NCI-H345 (cell line): ENCODE measurements around the gene ABLIM2.
"Not testable (repeated sequence)": the region's sequence is repeated elsewhere in the genome, so short reads cannot be mapped to it uniquely, and the experiment has no call there.

Experiments
- DNase-seq: peaks from one replicate; lab custom pipeline; 2025; lab: John Stamatoyannopoulos, UW

Gene ABLIM2

GRCh38 chr4:7932287-7932686, 226.3 kb downstream of the ABLIM2 start:
- no peak for DNase-seq

DNA sequence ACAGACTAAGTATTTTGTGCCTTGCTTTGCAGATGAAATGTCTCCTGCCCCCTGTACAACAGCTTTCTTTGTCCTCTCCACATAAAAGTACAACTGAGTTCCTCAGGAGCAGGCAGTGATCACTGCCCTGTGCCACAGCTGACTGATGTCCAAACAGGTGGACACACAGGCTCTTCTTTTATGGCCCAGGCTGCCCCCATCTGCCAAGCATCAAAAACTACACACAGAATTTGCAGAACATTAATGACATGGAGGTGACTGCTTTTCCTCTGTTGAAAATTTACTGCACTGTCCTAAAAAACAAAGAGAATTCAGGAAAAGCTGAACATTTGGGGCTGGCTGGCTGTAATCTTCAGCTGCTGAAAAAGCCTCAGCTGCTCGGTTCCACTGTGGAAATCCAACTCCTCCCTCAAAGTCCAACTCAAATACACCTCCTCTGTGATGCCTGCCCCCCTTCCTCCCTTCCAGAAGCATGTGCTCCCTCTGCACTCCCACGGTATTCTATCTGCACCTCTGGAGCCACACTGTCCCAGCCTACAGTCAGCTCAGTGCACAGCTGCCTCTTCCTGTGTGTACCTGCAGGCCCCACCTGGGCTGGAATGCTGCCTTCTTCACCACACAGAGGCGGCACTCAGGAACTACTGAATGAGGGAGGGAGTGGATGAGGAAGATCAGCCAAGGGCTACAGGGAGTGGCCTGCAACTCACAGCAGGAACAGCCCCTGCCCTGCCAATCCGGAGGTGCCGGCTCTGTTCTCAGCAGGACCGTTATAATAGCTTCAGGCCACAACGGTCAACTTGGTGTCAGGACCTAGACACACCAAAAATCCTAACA, 229.3 kb downstream of the ABLIM2 start:
- no peak for DNase-seq

DNA sequence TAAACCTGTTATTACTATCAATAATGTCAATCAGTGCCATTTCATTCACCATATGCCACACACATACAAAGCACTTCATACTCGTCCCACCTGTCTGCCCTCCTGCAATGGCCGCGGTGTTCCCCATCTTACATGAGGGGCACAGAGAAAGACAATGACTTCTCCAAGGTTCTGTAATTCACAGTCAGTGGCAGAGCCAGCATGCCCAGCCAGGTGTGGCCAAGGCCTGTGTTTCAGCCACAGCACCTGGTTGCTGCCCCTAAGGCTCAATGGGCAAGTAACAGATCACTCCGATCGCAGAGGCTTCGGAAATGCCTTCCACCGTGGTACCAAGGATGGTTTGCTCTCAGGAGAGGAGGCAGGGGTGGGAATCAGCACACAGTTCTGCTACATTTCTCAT, 229.9 kb downstream of the ABLIM2 start:
- no peak for DNase-seq

- no peak for DNase-seq
Measured at GRCh38 chr4:7926822-7927221, 231.8 kb downstream of the ABLIM2 start.

GRCh38 chr4:7924570-7924969, 234.0 kb downstream of the ABLIM2 start:
- DNase-seq = no peak

DNA sequence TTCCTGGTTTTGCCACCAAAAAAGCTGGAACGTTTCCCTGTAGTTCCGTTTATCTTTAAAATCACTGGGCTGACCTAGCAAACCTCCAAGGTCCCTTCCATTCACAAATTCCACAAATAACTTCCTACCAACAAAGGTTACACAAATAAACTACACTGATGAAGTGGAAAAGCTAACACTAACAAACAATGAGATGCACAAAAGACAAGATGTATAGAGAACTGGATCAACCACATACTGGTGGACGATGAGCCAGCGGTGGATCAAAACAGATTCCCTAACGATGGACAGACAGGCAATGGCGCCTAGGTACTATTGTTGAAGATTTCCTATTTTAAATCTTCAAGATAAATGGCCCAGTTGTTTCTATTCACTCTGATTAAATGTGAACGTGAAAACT, 234.4 kb downstream of the ABLIM2 start:
- DNase-seq = no peak

GRCh38 chr4:7922466-7922865, 236.1 kb downstream of the ABLIM2 start:
- no peak for DNase-seq

GRCh38 chr4:7918981-7919380, 239.6 kb downstream of the ABLIM2 start:
- DNase-seq = no peak

- not testable (repeated sequence) for DNase-seq
Measured at GRCh38 chr4:7918187-7918586, 240.4 kb downstream of the ABLIM2 start.

GRCh38 chr4:7917669-7918068, 240.9 kb downstream of the ABLIM2 start:
- DNase-seq = no peak

GRCh38 chr4:7915875-7916242, 242.8 kb downstream of the ABLIM2 start:
- DNase-seq = no peak
